GM23338 (cell line): ENCODE measurements around the gene ENTPD6.

Experiments
- POLR2AphosphoS5 ChIP-seq: IDR thresholded peaks from 2 replicates; pipeline ENCODE4 v1.6.1; 2016; ENCODE audit warnings: antibody characterized with exemption, low read depth
- TF ChIP-seq, protein P1 (sequence below), 2 experiments: fragments of 200-600 bp in 1 of 2; sonication (generic) in 1 of 2; conservative IDR thresholded peaks; 2 replicates each; pipeline versions ENCODE4 v1.5.1 to v1.6.1; 2016 to 2017; ENCODE audit warnings: antibody characterized with exemption in 2 of 2, low read depth in 2 of 2, mild to moderate bottlenecking in 2 of 2, moderate library complexity in 1 of 2

DNA sequence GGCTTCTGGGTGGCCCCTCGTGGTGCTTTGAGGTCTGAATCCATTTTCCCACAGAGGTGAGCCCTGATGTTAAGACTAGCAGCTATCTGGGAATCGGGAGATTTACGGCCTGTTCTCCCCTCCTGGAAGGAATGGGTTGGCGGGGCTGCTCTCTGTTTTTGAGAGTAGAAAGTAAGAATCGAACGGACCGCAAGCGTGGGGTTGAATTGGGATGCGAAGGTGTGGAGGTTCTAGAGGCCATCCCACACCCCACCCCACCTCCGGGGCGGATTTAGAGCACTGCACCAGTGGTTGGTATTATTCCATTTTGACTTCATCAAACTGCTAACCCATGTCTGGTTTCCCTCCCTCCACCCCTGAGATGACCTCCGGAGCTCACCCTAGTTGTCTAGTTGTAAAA, 63.8 kb downstream of the ENTPD6 start:
- TF ChIP-seq, protein P1, sequence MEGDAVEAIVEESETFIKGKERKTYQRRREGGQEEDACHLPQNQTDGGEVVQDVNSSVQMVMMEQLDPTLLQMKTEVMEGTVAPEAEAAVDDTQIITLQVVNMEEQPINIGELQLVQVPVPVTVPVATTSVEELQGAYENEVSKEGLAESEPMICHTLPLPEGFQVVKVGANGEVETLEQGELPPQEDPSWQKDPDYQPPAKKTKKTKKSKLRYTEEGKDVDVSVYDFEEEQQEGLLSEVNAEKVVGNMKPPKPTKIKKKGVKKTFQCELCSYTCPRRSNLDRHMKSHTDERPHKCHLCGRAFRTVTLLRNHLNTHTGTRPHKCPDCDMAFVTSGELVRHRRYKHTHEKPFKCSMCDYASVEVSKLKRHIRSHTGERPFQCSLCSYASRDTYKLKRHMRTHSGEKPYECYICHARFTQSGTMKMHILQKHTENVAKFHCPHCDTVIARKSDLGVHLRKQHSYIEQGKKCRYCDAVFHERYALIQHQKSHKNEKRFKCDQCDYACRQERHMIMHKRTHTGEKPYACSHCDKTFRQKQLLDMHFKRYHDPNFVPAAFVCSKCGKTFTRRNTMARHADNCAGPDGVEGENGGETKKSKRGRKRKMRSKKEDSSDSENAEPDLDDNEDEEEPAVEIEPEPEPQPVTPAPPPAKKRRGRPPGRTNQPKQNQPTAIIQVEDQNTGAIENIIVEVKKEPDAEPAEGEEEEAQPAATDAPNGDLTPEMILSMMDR (conservative IDR thresholded peaks at IDR 0.05; ENCODE audit: low read depth in 2 of 2), result no peak
- no peak for TF ChIP-seq POLR2AphosphoS5
